Measurements from ENCODE around the gene XYLT1. TPM values are rescaled to one million over a fixed set of nuclear protein-coding genes. Genes with fewer than 3 reads are reported as not detected.

XYLT1 gene
- total RNA-seq, 2 experiments from 2014 or later: 7.3 to 8.9 TPM

GRCh38 chr16:17325476-17326143 lies 145.2 kb downstream of the XYLT1 start:
- no peaks in the 10 kb centered on the region for H3K36me3 Mint-ChIP-seq (ENCODE audit: low read depth)
- DNase-seq: no peak
- intact Hi-C loops (cut with micrococcal nuclease): no loop called here
- TF ChIP-seq, protein P1, sequence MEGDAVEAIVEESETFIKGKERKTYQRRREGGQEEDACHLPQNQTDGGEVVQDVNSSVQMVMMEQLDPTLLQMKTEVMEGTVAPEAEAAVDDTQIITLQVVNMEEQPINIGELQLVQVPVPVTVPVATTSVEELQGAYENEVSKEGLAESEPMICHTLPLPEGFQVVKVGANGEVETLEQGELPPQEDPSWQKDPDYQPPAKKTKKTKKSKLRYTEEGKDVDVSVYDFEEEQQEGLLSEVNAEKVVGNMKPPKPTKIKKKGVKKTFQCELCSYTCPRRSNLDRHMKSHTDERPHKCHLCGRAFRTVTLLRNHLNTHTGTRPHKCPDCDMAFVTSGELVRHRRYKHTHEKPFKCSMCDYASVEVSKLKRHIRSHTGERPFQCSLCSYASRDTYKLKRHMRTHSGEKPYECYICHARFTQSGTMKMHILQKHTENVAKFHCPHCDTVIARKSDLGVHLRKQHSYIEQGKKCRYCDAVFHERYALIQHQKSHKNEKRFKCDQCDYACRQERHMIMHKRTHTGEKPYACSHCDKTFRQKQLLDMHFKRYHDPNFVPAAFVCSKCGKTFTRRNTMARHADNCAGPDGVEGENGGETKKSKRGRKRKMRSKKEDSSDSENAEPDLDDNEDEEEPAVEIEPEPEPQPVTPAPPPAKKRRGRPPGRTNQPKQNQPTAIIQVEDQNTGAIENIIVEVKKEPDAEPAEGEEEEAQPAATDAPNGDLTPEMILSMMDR (IDR thresholded peaks at IDR 0.05): no peak
- CTCF ChIA-PET: no interaction called here
- peaks cover 3% of the 10 kb centered on the region for H3K4me1 Mint-ChIP-seq (ENCODE audit: low read depth)
- no peaks in the 10 kb centered on the region for H3K9me3 Mint-ChIP-seq
- H3K27me3 Mint-ChIP-seq: no peaks in the 10 kb centered on the region
- POLR2A ChIA-PET: no interaction called here
- no peak overlapping the region for H3K4me3 Mint-ChIP-seq
- H3K27ac Mint-ChIP-seq: no peak overlapping the region
- no peak for ATAC-seq

GRCh38 chr16:17324451-17324850 lies 146.3 kb downstream of the XYLT1 start:
- no peak for ATAC-seq
- H3K9me3 Mint-ChIP-seq: no peaks in the 10 kb centered on the region
- ChIA-PET CTCF (interaction anchor here (0.5 to 1.6 kb wide), 2 partner anchors 10 to 90 kb away, joined by 3 to 5 read pairs; no protein-coding TSS in a partner anchor), POLR2A (interaction anchor here (0.9 kb wide), 1 partner anchor 92 kb away, joined by 3 read pairs; no protein-coding TSS in a partner anchor)
- no peak for DNase-seq
- H3K27ac Mint-ChIP-seq: no peak overlapping the region
- H3K27me3 Mint-ChIP-seq: no peaks in the 10 kb centered on the region
- intact Hi-C loops (cut with micrococcal nuclease): no loop called here
- TF ChIP-seq, protein P1 (IDR thresholded peaks at IDR 0.05): no peak
- peaks cover 3% of the 10 kb centered on the region for H3K4me1 Mint-ChIP-seq (ENCODE audit: low read depth)
- no peak overlapping the region for H3K4me3 Mint-ChIP-seq
- H3K36me3 Mint-ChIP-seq (ENCODE audit: low read depth): no peaks in the 10 kb centered on the region

DNA sequence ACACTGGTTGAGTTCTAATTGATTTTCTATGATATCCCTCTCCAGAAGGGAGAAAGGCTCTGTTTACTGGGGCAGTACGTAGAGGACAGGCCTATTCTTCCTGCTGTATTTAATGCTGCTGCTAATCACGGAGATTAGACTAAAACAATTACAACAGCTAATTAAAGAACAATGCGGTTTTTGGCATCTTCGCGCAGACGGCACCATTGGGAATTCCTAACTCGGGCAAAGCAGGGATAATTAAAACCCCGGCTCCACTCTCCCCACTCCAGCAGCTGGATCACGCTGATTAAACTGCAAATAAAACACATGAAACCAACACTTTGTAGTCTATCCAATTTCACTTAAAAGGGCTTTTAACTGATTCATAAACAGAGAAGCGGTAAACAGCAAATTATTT lies 147.6 kb downstream of the XYLT1 start:
- no peak for ATAC-seq
- Mint-ChIP-seq H3K27ac (no peak overlapping the region), H3K36me3 (ENCODE audit: low read depth) (no peaks in the 10 kb centered on the region), H3K9me3 (no peaks in the 10 kb centered on the region), H3K27me3 (no peaks in the 10 kb centered on the region), H3K4me3 (no peak overlapping the region), H3K4me1 (ENCODE audit: low read depth) (no peaks in the 10 kb centered on the region)
- DNase-seq: no peak
- POLR2A ChIA-PET: interaction anchor here (1.2 kb wide), 1 partner anchor 8 kb away, joined by 4 read pairs; no protein-coding TSS in a partner anchor
- intact Hi-C loops (cut with micrococcal nuclease): no loop called here
- TF ChIP-seq, protein P1 (IDR thresholded peaks at IDR 0.05): no peak
- CTCF ChIA-PET: no interaction called here

DNA sequence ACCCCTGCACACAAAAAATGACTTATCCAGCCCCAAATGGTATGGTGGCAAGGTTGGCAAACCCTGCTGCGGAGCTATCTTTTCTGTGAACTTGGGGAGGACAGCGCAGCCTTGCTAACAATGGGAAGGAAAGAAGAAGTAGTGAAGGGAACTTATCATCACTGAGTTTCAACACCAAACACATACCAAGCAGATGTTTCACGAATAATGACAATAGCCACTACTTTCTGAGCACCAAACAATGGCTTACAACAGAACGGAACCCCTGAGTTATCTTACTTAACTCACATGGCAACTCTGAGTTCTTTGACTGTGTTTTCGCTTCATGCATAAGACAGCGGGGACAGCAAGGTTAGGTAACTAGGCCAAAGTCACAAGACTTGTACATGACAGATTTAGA lies 148.9 kb downstream of the XYLT1 start:
- no peak overlapping the region for H3K4me3 Mint-ChIP-seq
- ChIA-PET POLR2A (interaction anchor here (0.7 kb wide), 1 partner anchor 17 kb away, joined by 3 read pairs; no protein-coding TSS in a partner anchor), CTCF (no interaction called here)
- no peak overlapping the region for H3K27ac Mint-ChIP-seq
- H3K9me3 Mint-ChIP-seq: no peaks in the 10 kb centered on the region
- no peaks in the 10 kb centered on the region for H3K4me1 Mint-ChIP-seq (ENCODE audit: low read depth)
- ATAC-seq (no peak), DNase-seq (no peak)
- no peaks in the 10 kb centered on the region for H3K27me3 Mint-ChIP-seq
- TF ChIP-seq, protein P1 (IDR thresholded peaks at IDR 0.05): no peak
- no peaks in the 10 kb centered on the region for H3K36me3 Mint-ChIP-seq (ENCODE audit: low read depth)
- intact Hi-C loops (cut with micrococcal nuclease): no loop called here

- POLR2A ChIA-PET: no interaction called here
- TF ChIP-seq, protein P1 (IDR thresholded peaks at IDR 0.05): no peak
- peaks cover 3% of the 10 kb centered on the region for H3K4me1 Mint-ChIP-seq (ENCODE audit: low read depth)
- no peaks in the 10 kb centered on the region for H3K9me3 Mint-ChIP-seq
- H3K4me3 Mint-ChIP-seq: no peak overlapping the region
- H3K27ac Mint-ChIP-seq: no peak overlapping the region
- no peaks in the 10 kb centered on the region for H3K36me3 Mint-ChIP-seq (ENCODE audit: low read depth)
- no peak for DNase-seq
- no peak for ATAC-seq
- CTCF ChIA-PET: no interaction called here
- no peaks in the 10 kb centered on the region for H3K27me3 Mint-ChIP-seq
- intact Hi-C loops (cut with micrococcal nuclease): no loop called here
Measured at GRCh38 chr16:17320009-17320408, 150.8 kb downstream of the XYLT1 start.

Measured in activated CD8-positive, alpha-beta T cell treated with anti-CD3 and anti-CD28 coated beads for 36 hours (primary cell).